ENCODE data around the gene OR5K2. TPM values are rescaled to one million over a fixed set of nuclear protein-coding genes. Genes with fewer than 3 reads are reported as not detected.

Gene OR5K2
- total RNA-seq, 1 donor from 2014 or later = not detected

GRCh38 chr3:98532275-98532637 is 34.8 kb downstream of the OR5K2 start:
- Mint-ChIP-seq H3K27me3 (ENCODE audit: insufficient read depth, low read depth) (peaks cover 4% of the 10 kb centered on the region), H3K4me3 (no peak overlapping the region), H3K4me1 (peaks cover 3% of the 10 kb centered on the region), H3K27ac (no peak overlapping the region), H3K9me3 (no peaks in the 10 kb centered on the region), H3K36me3 (no peaks in the 10 kb centered on the region)
- Histone ChIP-seq H3K27ac (no peak overlapping the region), H3K9ac (no peak overlapping the region), H3F3A (ENCODE audit: low read depth) (no peaks in the 10 kb centered on the region), H3K4me3 (no peak overlapping the region), H3K36me3 (no peaks in the 10 kb centered on the region), H2AFZ (replicated peaks) (no peak overlapping the region), H3K9me3 (ENCODE audit: low read depth) (no peaks in the 10 kb centered on the region), H3K79me2 (ENCODE audit: low read depth) (no peaks in the 10 kb centered on the region), H3K4me1 (peaks cover 17% of the 10 kb centered on the region), H3K27me3 (peaks cover 36% of the 10 kb centered on the region), H3K4me2 (no peak overlapping the region), H4K20me1 (ENCODE audit: low read depth) (peaks cover 4% of the 10 kb centered on the region)
- TF ChIP-seq CTCF (IDR thresholded peaks at IDR 0.05) (no peak), EZH2phosphoT487 (IDR thresholded peaks at IDR 0.05) (no peak), EZH2 (IDR thresholded peaks at IDR 0.05) (no peak)
- no peak for DNase-seq (ENCODE audit: low spot score)

- DNase-seq (ENCODE audit: low spot score) = no peak
- H2AFZ ChIP-seq (replicated peaks) = no peak overlapping the region
Observed at GRCh38 chr3:98532709-98533571, 35.5 kb downstream of the OR5K2 start.

GRCh38 chr3:98534168-98534567 is 36.7 kb downstream of the OR5K2 start:
- Histone ChIP-seq H3K79me2 (ENCODE audit: low read depth) (no peaks in the 10 kb centered on the region), H3F3A (ENCODE audit: low read depth) (no peaks in the 10 kb centered on the region), H3K9ac (no peak overlapping the region), H3K4me2 (no peak overlapping the region), H3K4me1 (peaks cover 3% of the 10 kb centered on the region), H3K36me3 (no peaks in the 10 kb centered on the region), H3K27me3 (peaks cover 22% of the 10 kb centered on the region), H4K20me1 (ENCODE audit: low read depth) (peaks cover under 1% of the 10 kb centered on the region), H3K4me3 (no peak overlapping the region), H2AFZ (replicated peaks) (no peak overlapping the region), H3K9me3 (ENCODE audit: low read depth) (no peaks in the 10 kb centered on the region), H3K27ac (no peak overlapping the region)
- Mint-ChIP-seq H3K27ac (no peak overlapping the region), H3K4me1 (no peaks in the 10 kb centered on the region), H3K4me3 (no peak overlapping the region), H3K27me3 (ENCODE audit: insufficient read depth, low read depth) (peaks cover 4% of the 10 kb centered on the region), H3K9me3 (no peaks in the 10 kb centered on the region), H3K36me3 (no peaks in the 10 kb centered on the region)
- TF ChIP-seq EZH2 (IDR thresholded peaks at IDR 0.05) = no peak
- TF ChIP-seq CTCF (IDR thresholded peaks at IDR 0.05) = no peak
- TF ChIP-seq EZH2phosphoT487 (IDR thresholded peaks at IDR 0.05) = no peak
- DNase-seq (ENCODE audit: low spot score) = no peak

More at GRCh38 chr3:98532709-98533571, 35.5 kb downstream of the OR5K2 start:
- TF ChIP-seq EZH2phosphoT487 (IDR thresholded peaks at IDR 0.05) (no peak), EZH2 (IDR thresholded peaks at IDR 0.05) (no peak), CTCF (IDR thresholded peaks at IDR 0.05) (no peak)
- H3K27ac Mint-ChIP-seq = no peak overlapping the region
- peaks cover 15% of the 10 kb centered on the region for H3K4me1 ChIP-seq
- H3K4me3 ChIP-seq = no peak overlapping the region
- no peak overlapping the region for H3K9ac ChIP-seq
- H3F3A ChIP-seq (ENCODE audit: low read depth) = no peaks in the 10 kb centered on the region
- H3K4me1 Mint-ChIP-seq = peaks cover 3% of the 10 kb centered on the region
- H3K4me2 ChIP-seq = no peak overlapping the region
- no peaks in the 10 kb centered on the region for H3K36me3 Mint-ChIP-seq
- H3K36me3 ChIP-seq = no peaks in the 10 kb centered on the region
- H3K27me3 Mint-ChIP-seq (ENCODE audit: insufficient read depth, low read depth) = peaks cover 4% of the 10 kb centered on the region
- no peaks in the 10 kb centered on the region for H3K9me3 Mint-ChIP-seq
- no peaks in the 10 kb centered on the region for H3K9me3 ChIP-seq (ENCODE audit: low read depth)
- peaks cover 29% of the 10 kb centered on the region for H3K27me3 ChIP-seq
- no peak overlapping the region for H3K27ac ChIP-seq
- H3K79me2 ChIP-seq (ENCODE audit: low read depth) = no peaks in the 10 kb centered on the region
- H4K20me1 ChIP-seq (ENCODE audit: low read depth) = peaks cover 4% of the 10 kb centered on the region
- H3K4me3 Mint-ChIP-seq = no peak overlapping the region

Measured in neural progenitor cell (in vitro differentiated cells).